ENCODE data around the gene MAD1L1. TPM values are rescaled to one million over a fixed set of nuclear protein-coding genes. Genes with fewer than 3 reads are reported as not detected.

Gene MAD1L1
- total and polyA plus RNA-seq, 2 donors (not counting 3 experiments of a cell fraction or from before 2014, with no cell fraction given) = 34.1 to 42.3 TPM

- no peaks in the 10 kb centered on the region for H3K4me1 ChIP-seq (ENCODE audit: control insufficient read depth, extremely low read depth, insufficient read depth, low read length)
- H3K4me2 ChIP-seq (ENCODE audit: insufficient read depth, low read length) = no peak overlapping the region
- H2AFZ ChIP-seq (ENCODE audit: low read depth, low read length) = no peak overlapping the region
- dilution Hi-C loops (cut with MboI; ENCODE audit: extremely low pct_ligation_motif_present, low sequenced_read_pairs) (no loop called here), intact Hi-C loops (cut with micrococcal nuclease) (no loop called here)
- no peak for TF ChIP-seq GATA2 (IDR thresholded peaks at IDR 0.05; ENCODE audit: insufficient read depth, insufficient read length, low read depth, low read length)
- TF ChIP-seq, protein P1, sequence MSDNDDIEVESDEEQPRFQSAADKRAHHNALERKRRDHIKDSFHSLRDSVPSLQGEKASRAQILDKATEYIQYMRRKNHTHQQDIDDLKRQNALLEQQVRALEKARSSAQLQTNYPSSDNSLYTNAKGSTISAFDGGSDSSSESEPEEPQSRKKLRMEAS (IDR thresholded peaks at IDR 0.05; ENCODE audit: insufficient read depth, insufficient read length) = no peak
- no peak for TF ChIP-seq JUN (IDR thresholded peaks at IDR 0.05; ENCODE audit: borderline replicate concordance, insufficient read depth, insufficient read length, low read depth)
- no peak for TF ChIP-seq POLR2A (IDR thresholded peaks at IDR 0.05; ENCODE audit: low read depth, low read length)
- TF ChIP-seq MYC (IDR thresholded peaks at IDR 0.05; ENCODE audit: low read depth, low read length) = no peak
- no peak for TF ChIP-seq FOS (IDR thresholded peaks at IDR 0.05; ENCODE audit: borderline replicate concordance, insufficient read depth, low read length)
- no peak for TF ChIP-seq EZH2 (IDR thresholded peaks at IDR 0.05; ENCODE audit: borderline replicate concordance, low read depth, low read length, severe bottlenecking)
- TF ChIP-seq POLR2AphosphoS5 (IDR thresholded peaks at IDR 0.05; ENCODE audit: insufficient read depth, low read depth, low read length) = no peak
- H4K20me1 ChIP-seq (replicated peaks; ENCODE audit: control insufficient read depth, extremely low read depth, insufficient read depth, low read length) = no peaks in the 10 kb centered on the region
- CTCF ChIA-PET = no interaction called here
- H3K36me3 ChIP-seq (ENCODE audit: control insufficient read depth in 2 of 2, extremely low read depth in 1 of 2, insufficient read depth in 2 of 2, low read length in 2 of 2) = peaks cover 0 to 2% of the 10 kb centered on the region in 2 experiments
- no TSS peak for BruUV-seq (replicated peaks)
- H3K9me3 ChIP-seq (replicated peaks; ENCODE audit: control insufficient read depth, insufficient read depth, low read length) = no peaks in the 10 kb centered on the region
- H3K4me3 ChIP-seq (replicated peaks in 1 of 3; ENCODE audit: insufficient read depth in 1 of 3, low read depth in 1 of 3, low read length in 3 of 3) = no peak overlapping the region
- H3K9me1 ChIP-seq (replicated peaks; ENCODE audit: control insufficient read depth, extremely low read depth, insufficient read depth, low read length) = no peaks in the 10 kb centered on the region
- H3K27me3 ChIP-seq (ENCODE audit: control insufficient read depth in 2 of 2, insufficient read depth in 2 of 2, low read length in 2 of 2) = no peaks in the 10 kb centered on the region
- no peak for FAIRE-seq
- H3K27ac ChIP-seq (ENCODE audit: insufficient read depth, low read depth, low read length) = no peak overlapping the region
- H3K9ac ChIP-seq (replicated peaks; ENCODE audit: extremely low read depth, insufficient read depth, low read length) = no peak overlapping the region
- no peak for DNase-seq (ENCODE audit: low read depth, low spot score)
- no peaks in the 10 kb centered on the region for H3K79me2 ChIP-seq (ENCODE audit: control insufficient read depth, insufficient read depth, low read length)
- POLR2A ChIA-PET = no interaction called here
Observed at GRCh38 chr7:1919539-1920265, 313.0 kb downstream of the MAD1L1 start.
